ENCODE results near the gene KRT6A. TPM values are rescaled to one million over a fixed set of nuclear protein-coding genes. Genes with fewer than 3 reads are reported as not detected.
"Not testable (repeated sequence)": the region's sequence is repeated elsewhere in the genome, so short reads cannot be mapped to it uniquely, and the experiment has no call there.

The KRT6A gene
- total RNA-seq, 1 experiment from 2014 or later = not detected

DNA sequence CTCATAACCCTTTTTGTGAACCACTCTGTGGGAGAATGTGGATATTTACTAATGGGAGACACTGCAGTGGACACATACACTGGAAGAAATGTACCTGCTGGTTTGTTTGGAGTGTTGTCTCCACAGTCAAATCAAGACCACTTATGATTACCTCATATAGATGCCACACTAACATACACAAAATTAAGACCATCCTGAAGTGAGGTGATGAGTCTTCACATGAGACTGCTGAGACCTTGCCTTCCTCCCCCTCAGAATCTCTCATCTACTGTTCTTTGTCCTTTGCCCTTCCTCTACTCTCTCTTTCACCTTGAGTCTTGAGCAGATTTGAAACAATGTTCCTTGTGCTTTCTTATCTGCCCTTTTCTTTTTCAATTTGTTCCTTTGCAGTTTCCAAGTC lies 4.3 kb downstream of the KRT6A start:
- no peak for DNase-seq (ENCODE audit: low read depth, low spot score)
- in situ Hi-C loops (cut with HindIII; ENCODE audit: low pct_unique_long_range_greater_than_20kb, low sequenced_read_pairs) = no loop called here

DNA sequence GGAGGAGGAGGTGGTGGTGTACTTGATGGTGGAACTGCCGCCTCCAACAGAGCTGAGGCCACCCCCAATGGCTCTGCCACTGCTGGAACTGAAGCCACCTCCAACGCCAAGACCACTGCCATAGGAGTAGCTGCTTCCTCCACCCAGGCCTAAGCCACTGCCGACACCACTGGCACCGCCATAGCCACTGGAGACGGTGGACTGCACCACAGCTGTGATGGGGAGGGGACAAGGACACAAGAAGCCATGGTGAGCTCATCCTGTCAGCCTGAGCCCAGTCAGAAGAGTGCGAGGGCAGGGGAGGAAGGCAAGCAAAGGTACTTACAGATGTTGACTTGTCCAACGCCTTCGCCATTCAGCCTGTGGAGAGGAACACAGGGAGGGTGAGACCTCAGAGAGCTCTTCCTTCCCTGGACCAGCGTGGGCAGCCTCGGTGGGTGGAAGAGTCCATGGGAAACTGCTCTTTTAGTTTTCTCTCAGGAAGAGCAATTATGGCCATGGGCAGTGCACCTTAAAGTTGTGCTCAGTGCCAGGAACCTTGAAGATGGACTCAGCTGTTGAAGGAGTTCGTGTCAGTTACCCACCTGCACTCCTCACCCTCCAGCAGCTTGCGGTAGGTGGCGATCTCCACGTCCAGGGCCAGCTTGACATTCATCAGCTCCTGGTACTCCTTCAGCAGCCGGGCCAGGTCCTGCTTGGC lies 5.2 kb downstream of the KRT6A start:
- in situ Hi-C loops (cut with HindIII; ENCODE audit: low pct_unique_long_range_greater_than_20kb, low sequenced_read_pairs); DNase-seq (ENCODE audit: low read depth, low spot score): not testable (repeated sequence)

DNA sequence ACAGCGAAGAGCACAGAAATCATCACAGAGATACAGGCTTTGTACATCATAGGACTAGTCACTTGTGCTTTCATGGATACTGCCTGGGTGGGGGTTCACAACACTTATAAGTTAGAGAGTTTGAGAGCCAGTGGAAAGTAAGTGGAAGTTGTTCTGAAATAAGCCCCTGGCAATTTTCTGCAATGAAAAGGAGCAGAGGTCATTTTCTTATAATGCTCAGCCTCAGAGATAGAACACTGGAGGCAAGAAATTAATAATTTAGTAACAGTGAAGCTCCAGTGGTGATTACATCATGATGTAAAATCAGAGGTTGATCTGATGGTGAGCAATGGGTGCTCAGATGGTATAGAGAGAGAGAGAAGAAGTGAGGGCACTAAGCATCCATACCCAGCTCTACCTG lies 5.8 kb downstream of the KRT6A start:
- in situ Hi-C loops (cut with HindIII; ENCODE audit: low pct_unique_long_range_greater_than_20kb, low sequenced_read_pairs) = no loop called here
- DNase-seq (ENCODE audit: low read depth, low spot score) = no peak

DNA sequence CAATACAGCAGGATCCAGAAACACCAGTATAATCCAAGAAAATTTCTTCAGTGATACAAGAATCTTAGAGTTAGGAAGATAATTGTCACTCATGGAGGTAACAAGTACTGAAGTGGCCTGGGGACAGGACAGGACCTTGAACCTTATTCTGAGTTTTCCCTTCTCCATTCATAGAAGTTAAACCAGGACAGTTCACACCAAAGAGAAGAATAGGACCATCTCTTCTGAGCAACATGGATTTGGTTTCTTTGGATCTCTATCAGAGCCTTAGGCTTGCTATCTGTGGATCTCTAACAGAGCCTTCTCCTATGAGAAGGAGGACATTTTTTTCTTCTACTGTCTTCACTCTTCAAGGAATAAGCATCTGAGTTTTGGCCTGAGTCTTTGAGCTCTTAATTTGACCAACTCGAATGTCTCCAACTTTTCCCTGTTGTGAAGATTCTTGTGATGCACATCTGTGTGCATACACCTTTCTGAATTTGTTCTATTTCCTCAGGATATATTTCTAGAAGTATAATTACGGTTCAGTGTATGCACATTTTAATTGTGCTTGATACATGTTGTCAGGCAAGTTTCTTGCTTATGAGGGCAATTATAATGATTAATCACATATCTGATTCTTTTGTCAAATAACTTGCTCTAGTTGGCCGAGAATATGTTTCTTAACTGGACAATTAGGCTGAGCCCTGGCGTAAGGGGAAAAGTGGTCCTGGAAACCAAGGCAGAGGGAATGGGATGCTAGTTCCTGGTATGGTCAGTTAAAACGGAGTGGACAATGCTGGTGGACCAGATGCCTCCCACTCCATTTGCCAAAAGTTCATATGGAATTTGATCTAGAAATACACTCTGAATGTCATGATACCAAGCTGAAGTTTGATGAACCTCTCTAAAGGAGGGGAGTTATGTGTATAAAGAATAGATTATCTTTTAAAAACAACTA lies 6.6 kb downstream of the KRT6A start:
- no peak for DNase-seq (ENCODE audit: low read depth, low spot score)
- in situ Hi-C loops (cut with HindIII; ENCODE audit: low pct_unique_long_range_greater_than_20kb, low sequenced_read_pairs) = no loop called here

DNA sequence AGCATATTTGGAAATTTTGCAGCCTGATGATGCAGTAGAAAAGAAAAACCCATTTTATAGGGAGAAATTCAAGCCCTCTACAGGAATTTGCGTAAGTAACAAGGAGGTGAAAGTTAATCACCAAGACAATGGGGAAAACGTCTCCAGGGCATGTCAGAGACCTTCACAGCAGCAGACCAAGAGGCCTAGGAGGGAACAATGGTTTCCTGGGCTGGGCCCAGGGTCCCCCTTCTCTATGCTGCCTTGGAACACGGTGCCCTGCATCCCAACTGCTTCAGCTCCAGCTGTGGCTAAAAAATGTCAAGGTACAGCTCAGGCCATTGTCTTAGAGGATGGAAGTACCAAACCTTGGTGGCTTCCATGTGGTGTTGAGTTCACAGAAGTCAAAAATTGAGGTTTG lies 13.0 kb downstream of the KRT6A start:
- DNase-seq (ENCODE audit: low read depth, low spot score) = no peak
- in situ Hi-C loops (cut with HindIII; ENCODE audit: low pct_unique_long_range_greater_than_20kb, low sequenced_read_pairs) = no loop called here

DNA sequence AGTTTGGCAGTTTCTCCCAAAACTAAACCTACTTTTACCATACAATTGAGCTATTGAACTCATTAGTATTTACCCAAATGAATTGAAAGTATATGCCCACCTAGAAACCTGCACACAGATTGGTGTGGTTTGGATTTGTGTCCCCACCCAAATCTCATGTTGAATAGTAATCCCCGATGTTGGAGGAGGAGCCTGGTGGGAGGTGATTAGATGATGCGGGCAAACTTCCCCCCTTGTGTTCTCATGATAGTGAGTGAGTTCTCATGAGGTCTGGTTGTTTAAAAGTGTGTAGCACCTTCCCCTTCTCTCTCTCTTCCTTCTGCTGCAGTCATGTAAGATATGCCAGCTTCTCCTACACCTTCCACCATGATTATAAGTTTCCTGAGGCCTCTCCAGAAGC lies 15.4 kb downstream of the KRT6A start:
- in situ Hi-C loops (cut with HindIII; ENCODE audit: low pct_unique_long_range_greater_than_20kb, low sequenced_read_pairs) = no loop called here
- DNase-seq (ENCODE audit: low read depth, low spot score) = no peak

DNA sequence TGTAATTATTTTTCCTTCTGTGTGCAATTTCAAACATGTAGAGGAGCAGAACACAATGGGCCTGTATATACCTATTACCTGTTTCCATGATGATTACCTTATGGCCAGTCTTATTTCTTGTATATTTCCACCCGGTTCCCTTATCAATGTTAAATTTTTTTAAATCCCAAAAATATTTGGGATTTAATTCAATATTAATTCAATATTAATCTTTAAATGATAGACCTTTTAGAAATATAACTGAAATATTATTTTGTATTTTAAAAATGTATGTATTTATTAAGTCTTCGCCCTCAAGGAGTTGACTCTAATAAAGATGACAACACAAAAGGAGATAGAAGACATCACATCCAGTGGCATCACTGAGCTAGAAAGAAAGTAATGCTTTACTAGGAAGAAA lies 18.8 kb downstream of the KRT6A start:
- in situ Hi-C loops (cut with HindIII; ENCODE audit: low pct_unique_long_range_greater_than_20kb, low sequenced_read_pairs) = no loop called here
- DNase-seq (ENCODE audit: low read depth, low spot score) = no peak

DNA sequence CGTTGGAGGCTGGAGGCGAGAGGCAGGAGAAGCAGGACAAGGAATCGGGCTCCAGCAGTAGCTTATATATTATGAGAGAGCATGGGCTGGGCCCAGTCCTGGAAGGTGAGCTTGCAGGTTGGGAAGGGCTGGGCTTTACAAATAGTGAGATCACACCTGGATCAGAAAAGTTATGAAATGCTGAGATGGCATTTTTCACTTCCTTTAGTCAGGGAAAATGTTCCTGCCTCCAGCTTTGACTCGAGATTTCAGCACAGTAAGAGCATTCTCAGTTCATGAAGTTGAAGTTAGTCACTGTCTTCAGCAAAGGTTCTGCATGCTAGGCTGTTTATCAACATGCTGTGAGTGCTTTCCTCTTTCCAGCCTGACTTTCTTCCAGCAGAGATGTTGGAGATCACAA lies 19.3 kb downstream of the KRT6A start, which contains the start of gene KRT6C:
Gene KRT6C (minus strand): TSS at position 38 of the 400 bp plus-strand sequence. CDS start 68 bp downstream, outside the sequence.
- in situ Hi-C loops (cut with HindIII; ENCODE audit: low pct_unique_long_range_greater_than_20kb, low sequenced_read_pairs) = no loop called here
- no peak for DNase-seq (ENCODE audit: low read depth, low spot score)

DNA sequence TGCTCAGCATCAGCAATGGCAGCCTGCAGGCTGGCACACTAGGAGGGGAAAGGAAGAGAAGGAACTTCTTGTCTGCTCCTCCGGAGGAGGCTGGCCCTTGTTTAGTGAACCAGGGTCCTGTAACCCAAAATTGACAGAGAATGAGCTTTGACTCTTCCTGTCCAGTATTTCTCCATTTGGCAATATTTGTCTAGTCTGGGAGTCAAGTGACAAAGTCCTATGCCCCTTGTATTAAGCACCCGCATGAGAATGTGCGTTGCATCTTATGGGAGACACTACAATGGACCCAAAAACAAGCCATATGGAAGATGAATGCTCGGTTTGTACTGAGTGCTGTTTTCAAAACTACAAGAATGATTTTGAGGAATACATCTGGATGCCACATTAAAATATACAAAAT lies 23.2 kb downstream of the KRT6A start:
- in situ Hi-C loops (cut with HindIII; ENCODE audit: low pct_unique_long_range_greater_than_20kb, low sequenced_read_pairs) = no loop called here
- DNase-seq (ENCODE audit: low read depth, low spot score) = no peak

DNA sequence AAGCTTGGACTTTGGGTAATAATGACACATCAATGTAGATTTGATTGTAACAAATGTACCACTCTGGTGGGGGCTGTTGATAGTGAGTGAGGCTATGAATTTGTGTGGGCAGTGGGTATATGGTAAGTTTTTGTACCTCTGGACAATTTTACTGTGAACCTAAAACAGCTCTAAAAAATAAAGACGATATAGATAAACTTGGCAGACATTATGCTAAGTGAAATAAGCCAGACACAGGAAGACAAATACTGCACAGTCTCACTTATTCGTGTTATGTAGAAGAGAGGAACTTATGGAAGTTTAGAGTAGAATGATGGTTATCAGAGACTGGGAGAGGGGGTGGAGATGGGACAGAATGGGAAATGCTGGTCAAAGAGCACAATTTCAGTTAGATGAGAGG lies 28.2 kb downstream of the KRT6A start:
- in situ Hi-C loops (cut with HindIII; ENCODE audit: low pct_unique_long_range_greater_than_20kb, low sequenced_read_pairs) = no loop called here

DNA sequence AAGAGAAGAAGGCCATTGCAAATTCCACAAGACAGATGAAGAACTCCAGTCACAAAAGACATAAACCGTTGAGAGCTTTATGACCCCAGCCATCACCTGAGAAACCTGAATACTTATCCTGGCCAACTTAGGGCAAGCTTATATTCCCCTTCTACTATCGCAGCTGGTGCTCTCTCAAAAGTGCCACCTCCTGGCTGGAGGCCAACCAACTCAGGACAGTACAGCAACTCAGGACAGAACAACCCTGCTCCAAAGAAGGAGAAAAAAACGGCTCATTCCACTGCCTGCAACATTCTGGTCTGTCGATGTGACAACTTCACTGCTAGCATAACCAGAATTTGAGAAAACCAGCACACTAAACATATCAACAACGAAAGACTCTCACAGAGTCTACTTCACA lies 31.4 kb downstream of the KRT6A start:
- DNase-seq (ENCODE audit: low read depth, low spot score) = no peak
- in situ Hi-C loops (cut with HindIII; ENCODE audit: low pct_unique_long_range_greater_than_20kb, low sequenced_read_pairs) = no loop called here

More for the DNA sequence above, 28.2 kb downstream of the KRT6A start:
- no peak for DNase-seq (ENCODE audit: low read depth, low spot score)

DNA sequence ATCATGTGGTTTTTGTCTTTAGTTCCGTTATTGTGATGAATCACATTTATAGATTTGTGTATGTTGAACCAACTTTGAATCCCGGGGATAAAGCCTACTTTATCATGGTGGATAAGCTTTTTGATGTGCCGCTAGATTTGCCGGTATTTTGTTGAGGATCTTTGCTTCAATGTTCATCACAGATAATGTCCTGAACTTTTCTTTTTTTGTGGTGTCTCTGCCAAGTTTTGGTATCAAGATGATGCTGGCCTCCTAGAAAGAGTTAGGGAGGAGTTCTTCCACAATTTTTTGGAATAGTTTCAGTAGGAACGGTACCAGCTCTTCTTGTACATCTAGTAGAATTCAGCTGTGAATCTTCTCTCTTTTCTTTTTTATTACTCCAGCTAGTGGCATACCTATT lies 34.2 kb downstream of the KRT6A start:
- DNase-seq (ENCODE audit: low read depth, low spot score) = no peak
- in situ Hi-C loops (cut with HindIII; ENCODE audit: low pct_unique_long_range_greater_than_20kb, low sequenced_read_pairs) = no loop called here

DNA sequence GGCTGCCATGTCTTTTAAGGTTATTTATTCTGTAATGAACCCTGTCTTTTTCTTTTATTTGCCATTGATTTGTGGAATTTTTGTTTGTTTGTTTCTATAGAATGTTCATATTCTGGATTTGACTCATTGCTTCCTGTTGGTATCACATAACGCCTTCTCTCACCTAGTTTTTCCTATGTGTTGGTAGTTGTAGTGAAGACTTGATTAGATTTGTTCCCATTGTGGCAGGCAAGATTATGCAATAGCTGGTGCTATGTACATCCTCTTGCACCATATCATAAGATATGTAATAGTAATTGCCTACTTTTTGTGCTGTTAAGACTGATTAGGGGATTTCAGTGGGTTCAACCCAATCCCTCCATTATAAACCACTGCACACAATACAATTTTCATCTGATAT lies 37.2 kb downstream of the KRT6A start:
- in situ Hi-C loops (cut with HindIII; ENCODE audit: low pct_unique_long_range_greater_than_20kb, low sequenced_read_pairs) = no loop called here
- DNase-seq (ENCODE audit: low read depth, low spot score) = no peak

DNA sequence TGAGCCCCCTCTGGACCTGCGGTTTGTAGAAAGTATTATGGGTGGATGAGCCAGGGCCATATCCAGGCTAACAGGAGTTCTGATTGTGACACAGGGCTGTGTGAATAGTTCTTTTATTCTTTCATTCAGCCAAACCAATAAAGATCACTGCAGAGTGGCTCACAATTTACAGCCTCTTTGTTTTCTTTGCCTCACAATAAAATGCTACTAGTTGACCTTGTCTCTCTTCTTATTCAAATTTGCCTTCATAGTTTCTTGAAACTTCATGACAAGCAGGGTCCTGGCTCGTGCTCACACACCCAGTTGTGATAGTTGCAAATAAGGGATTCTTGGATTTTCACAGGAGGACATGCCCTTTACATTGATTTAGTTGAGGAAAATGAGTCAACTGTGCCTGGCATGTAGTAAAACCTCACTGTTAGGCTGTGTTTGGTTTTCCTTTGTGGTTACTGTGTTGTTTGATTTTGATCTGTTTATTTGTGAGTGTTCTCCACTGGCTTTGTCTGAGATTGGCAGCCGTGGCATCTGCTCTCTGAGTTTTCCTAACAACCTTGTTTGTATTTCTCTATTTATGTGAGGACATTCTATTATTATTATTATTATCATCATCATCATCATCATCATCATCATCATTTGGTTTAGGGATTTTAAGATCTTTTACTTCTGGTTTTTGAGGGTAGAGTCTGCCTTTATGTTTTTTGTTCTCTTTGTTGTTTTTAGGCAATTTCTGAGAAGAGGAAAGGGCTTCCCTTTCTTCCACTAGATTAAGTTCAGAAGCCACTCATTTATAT lies 38.5 kb downstream of the KRT6A start:
- DNase-seq (ENCODE audit: low read depth, low spot score) = peak; percentile 82
- in situ Hi-C loops (cut with HindIII; ENCODE audit: low pct_unique_long_range_greater_than_20kb, low sequenced_read_pairs) = no loop called here

DNA sequence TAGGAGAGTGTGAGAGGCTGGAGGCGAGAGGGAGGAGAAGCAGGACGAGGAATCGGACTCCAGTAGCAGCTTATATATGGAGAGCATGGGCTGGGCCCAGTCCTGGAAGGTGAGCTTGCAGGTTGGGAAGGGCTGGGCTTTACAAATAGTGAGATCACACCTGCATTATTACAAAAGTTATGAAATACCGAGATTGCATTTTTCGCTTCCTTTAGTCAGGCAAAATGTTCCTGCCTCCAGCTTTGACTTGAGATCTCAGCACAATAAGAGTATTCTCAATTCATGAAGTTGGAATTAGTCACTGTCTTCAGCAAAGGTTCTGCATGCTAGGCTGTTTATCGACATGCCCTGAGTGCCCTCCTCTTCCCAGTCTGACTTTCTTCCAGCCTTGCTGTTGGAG lies 41.0 kb downstream of the KRT6A start, which contains the start of gene KRT6B:
Gene KRT6B (minus strand): TSS at position 46 of the 400 bp plus-strand sequence. CDS start 68 bp downstream, outside the sequence.
- peak; percentile 78 for DNase-seq (ENCODE audit: low read depth, low spot score)
- in situ Hi-C loops (cut with HindIII; ENCODE audit: low pct_unique_long_range_greater_than_20kb, low sequenced_read_pairs) = no loop called here

DNA sequence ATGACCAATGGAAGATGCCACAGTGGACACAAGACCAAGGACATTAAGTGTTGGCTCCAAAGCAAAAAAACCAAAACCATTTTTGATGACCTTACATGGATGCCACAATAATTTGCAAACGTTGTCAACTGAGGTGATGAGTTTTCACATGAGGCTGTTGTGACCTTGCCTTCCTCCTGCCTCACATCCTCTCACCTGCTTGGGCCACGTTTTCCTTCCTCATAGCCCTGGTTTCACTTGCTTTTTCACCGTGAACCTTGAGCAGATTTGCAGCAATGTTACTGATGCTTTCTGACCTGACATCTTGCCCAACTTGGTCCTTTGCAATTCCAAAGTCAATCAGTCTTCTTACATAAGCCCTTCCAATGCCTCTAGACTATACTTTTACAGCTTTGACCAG lies 44.8 kb downstream of the KRT6A start:
- in situ Hi-C loops (cut with HindIII; ENCODE audit: low pct_unique_long_range_greater_than_20kb, low sequenced_read_pairs) = no loop called here
- DNase-seq (ENCODE audit: low read depth, low spot score) = no peak

DNA sequence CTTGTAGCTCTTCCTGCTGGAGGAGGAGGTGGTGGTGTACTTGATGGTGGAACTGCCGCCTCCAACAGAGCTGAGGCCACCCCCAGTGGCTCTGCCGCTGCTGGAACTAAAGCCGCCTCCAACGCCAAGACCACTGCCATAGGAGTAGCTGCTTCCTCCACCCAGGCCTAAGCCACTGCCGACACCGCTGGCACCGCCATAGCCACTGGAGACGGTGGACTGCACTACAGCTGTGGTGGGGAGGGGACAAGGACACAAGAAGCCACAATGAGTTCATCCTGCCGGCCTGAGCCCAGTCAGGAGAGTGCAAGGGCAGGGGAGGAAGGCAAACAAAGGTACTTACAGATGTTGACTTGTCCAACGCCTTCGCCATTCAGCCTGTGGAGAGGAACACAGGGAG lies 45.9 kb downstream of the KRT6A start:
- in situ Hi-C loops (cut with HindIII; ENCODE audit: low pct_unique_long_range_greater_than_20kb, low sequenced_read_pairs); DNase-seq (ENCODE audit: low read depth, low spot score): not testable (repeated sequence)

Data from SK-MEL-5 (cell line).